ENCODE data around the gene SLC2A13.

DNA sequence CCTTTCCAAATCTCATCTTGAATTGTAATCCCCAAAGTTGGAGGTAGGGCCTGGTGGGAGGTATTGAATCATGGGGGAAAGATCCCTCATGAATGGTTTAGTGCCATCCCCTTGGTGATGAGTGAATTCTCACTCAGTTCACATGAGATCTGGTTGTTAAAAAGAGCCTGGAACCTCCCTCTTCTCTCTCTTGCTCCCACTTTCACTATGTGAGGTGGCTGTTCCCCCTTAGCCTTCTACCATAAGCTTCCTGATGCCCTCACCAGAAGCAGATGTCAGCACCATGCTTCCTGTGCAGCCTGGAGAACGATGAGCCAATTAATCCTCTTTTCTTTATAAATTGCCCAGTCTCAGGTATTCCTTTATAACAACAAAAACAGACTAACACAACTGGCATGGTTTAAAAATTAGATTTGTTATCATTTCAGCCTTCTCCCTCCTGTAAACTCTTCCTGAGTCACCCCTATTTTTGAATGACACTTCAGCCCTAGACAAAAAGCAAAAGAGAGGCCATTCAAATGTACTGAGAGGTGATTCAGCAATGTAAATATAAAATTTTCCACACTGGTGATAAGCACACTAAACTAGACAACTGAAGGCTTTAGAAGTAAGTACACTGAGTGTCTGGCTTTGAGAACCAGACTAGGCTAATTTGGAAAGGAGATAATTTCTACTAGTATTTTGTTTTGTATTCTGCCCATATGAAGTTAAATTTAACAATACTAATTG, 274.1 kb downstream of the SLC2A13 start:
- TF ChIP-seq POLR2A (IDR thresholded peaks at IDR 0.05) = no peak
- no peak for TF ChIP-seq CTCF (IDR thresholded peaks at IDR 0.05)
